Kidney epithelial cell (primary cell): ENCODE results near the gene OR2W3. TPM values are rescaled to one million over a fixed set of nuclear protein-coding genes. Genes with fewer than 3 reads are reported as not detected.

Source experiments
- DNase-seq: peaks from one replicate; pipeline ENCODE4 v3.0.0-alpha.2; 2010; ENCODE audit warnings: low read depth
- H3K27me3 ChIP-seq: 2 replicates; pipeline ENCODE4 v1.6.0; 2011; ENCODE audit warnings: low read length; ENCODE audit not compliant: control insufficient read depth, insufficient read depth
- H3K36me3 ChIP-seq: 2 replicates; pipeline ENCODE4 v1.5.1; 2011; ENCODE audit warnings: low read length; ENCODE audit not compliant: control insufficient read depth, insufficient read depth
- H3K4me3 ChIP-seq: 2 replicates; pipeline ENCODE4 v1.5.1; 2011; ENCODE audit warnings: low read depth, mild to moderate bottlenecking, control low read depth, low read length
- CTCF ChIP-seq: IDR thresholded peaks from 2 replicates; pipeline ENCODE4 v1.5.1; 2011; ENCODE audit warnings: mild to moderate bottlenecking, moderate library complexity, low read length, control low read depth, inconsistent platforms; ENCODE audit not compliant: insufficient read depth, poor library complexity, severe bottlenecking
- total RNA-seq: library from RNA; depleted of rRNA; stranded (reverse); fragments of >200 nt; gene quantifications from 2 replicates; pipeline ENCODE4 v1.2.3, GENCODE V29; 2015

OR2W3 gene
- total RNA-seq, 1 donor from 2014 or later: 1.0 TPM

- Histone ChIP-seq H3K4me3 (no peak overlapping the region), H3K27me3 (no peaks in the 10 kb centered on the region), H3K36me3 (no peaks in the 10 kb centered on the region)
- no peak for TF ChIP-seq CTCF
- DNase-seq: no peak
Measured at GRCh38 chr1:247906504-247907047, 11.2 kb downstream of the OR2W3 start.

- no peak overlapping the region for H3K4me3 ChIP-seq
- TF ChIP-seq CTCF: no peak
- no peaks in the 10 kb centered on the region for H3K27me3 ChIP-seq
- no peaks in the 10 kb centered on the region for H3K36me3 ChIP-seq
- no peak for DNase-seq
Measured at GRCh38 chr1:247908766-247909165, 13.4 kb downstream of the OR2W3 start.

- TF ChIP-seq CTCF: no peak
- H3K4me3 ChIP-seq: no peak overlapping the region
- no peaks in the 10 kb centered on the region for H3K27me3 ChIP-seq
- DNase-seq: no peak
- H3K36me3 ChIP-seq: no peaks in the 10 kb centered on the region
Measured at GRCh38 chr1:247913786-247914185, 18.4 kb downstream of the OR2W3 start.

- Histone ChIP-seq H3K4me3 (no peak overlapping the region), H3K27me3 (no peaks in the 10 kb centered on the region), H3K36me3 (no peaks in the 10 kb centered on the region)
- TF ChIP-seq CTCF: no peak
- no peak for DNase-seq
Measured at GRCh38 chr1:247914941-247915662, 19.7 kb downstream of the OR2W3 start.

- Histone ChIP-seq H3K27me3 (no peaks in the 10 kb centered on the region), H3K36me3 (no peaks in the 10 kb centered on the region), H3K4me3 (no peak within 1 kb of the TSS)
- DNase-seq: no peak
- no peak for TF ChIP-seq CTCF
Measured at GRCh38 chr1:247919952-247920351, 24.6 kb downstream of the OR2W3 start, which contains the start of gene OR2T8. OR2T8 (plus strand) TSS chr1:247920252; CDS start chr1:247921018, 766 bp downstream.
